OCI-M2 (cell line): ENCODE measurements around the gene TFB2M.
"Not testable (repeated sequence)": the region's sequence is repeated elsewhere in the genome, so short reads cannot be mapped to it uniquely, and the experiment has no call there.

Experiments
- DNase-seq: peaks from one replicate; lab custom pipeline; 2025; ENCODE audit not compliant: unreplicated experiment; lab: John Stamatoyannopoulos, UW

Gene TFB2M, protein sequence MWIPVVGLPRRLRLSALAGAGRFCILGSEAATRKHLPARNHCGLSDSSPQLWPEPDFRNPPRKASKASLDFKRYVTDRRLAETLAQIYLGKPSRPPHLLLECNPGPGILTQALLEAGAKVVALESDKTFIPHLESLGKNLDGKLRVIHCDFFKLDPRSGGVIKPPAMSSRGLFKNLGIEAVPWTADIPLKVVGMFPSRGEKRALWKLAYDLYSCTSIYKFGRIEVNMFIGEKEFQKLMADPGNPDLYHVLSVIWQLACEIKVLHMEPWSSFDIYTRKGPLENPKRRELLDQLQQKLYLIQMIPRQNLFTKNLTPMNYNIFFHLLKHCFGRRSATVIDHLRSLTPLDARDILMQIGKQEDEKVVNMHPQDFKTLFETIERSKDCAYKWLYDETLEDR

DNA sequence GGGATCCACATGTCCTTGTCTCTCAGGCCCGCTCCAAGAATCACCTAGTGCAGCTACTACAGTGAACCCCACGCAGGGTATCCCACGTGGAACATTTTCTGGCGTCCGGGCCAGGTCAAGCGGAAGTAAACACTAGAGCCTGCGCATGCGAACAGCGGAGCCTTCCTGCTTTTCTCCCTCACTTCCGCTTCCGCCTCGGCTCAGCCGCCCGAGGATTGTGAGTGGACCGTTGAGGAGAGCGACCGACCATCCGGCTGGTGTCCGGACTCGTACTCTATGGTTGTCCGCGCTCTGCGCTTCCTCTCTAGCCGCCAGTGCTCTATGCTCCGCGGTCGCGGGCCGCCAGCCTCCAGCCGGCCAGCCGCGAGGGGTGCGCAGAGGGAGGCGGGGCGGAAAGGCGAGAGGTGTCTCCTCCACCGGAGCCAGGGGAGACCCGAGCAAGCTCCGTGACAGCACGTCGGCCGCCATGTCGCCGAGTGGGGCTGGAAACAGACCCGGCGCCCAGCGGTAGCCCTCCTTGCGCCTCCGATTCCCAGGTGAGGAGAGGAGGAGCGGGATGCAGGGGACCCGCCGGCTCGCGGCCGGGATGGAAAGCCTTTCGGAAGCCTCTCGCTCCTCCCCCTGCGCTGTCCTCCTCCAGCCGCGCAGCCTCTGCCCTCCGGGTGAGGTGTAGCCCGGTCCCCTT is at the start of gene TFB2M, which contains the start of gene CNST:
Gene TFB2M, minus strand, starts transcription at position 134 of the 685 bp plus-strand sequence. Its CDS starts 123 bp downstream, at position 11.
Gene CNST, plus strand, starts transcription at position 329 of the 685 bp plus-strand sequence. CDS start 25,107 bp downstream, outside the sequence.
- peak; percentile 88 for DNase-seq

DNA sequence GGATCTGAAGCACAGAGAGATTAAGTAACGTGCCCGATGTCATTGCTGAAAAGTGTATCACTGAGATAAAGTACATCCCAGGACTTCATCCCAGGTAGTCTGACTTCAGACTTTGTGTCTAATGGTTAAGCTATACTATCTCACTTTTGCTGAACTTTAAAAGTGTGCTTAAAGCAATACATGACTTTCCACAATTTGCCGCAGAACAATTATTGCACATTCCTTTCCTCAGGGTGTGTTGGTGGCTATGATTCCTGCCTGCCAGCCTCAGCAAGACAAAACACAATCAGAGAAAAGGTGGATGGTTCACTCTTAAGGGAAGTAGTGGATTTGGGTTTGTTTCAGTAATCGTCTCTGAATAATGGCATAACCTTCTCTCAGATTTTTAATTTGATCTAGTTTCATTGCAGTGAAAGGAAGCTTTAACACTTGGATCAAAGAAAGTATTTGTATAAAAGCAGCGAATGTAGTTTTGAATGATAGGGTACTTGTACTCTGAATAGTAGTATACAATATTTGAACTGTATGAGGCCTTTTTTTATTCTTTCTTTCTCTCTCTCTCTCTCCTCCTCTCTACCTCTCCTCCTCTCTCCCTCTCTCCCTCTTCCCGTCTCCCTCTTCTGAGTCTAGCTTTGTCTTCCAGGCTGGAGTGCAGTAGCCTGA is 47.2 kb upstream of the TFB2M start:
- DNase-seq = no peak

DNA sequence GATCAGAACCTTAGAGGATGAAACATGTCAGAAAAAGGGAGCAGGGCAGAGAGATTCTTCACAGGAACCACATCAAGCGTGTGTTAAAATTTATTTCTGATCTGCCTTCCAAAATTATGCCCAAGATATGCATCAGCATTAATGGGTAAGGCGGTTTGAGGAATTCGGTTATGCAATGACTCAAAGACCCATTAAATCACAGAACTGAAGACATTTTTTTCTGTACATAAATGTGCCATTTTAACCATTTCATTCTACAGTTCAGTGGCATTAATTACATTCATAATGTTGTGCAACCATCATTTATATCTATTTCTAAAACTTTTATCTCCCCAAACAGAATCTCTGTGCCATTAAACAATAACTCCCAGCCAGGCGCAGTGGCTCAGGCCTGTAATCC is 43.6 kb upstream of the TFB2M start:
- no peak for DNase-seq

DNA sequence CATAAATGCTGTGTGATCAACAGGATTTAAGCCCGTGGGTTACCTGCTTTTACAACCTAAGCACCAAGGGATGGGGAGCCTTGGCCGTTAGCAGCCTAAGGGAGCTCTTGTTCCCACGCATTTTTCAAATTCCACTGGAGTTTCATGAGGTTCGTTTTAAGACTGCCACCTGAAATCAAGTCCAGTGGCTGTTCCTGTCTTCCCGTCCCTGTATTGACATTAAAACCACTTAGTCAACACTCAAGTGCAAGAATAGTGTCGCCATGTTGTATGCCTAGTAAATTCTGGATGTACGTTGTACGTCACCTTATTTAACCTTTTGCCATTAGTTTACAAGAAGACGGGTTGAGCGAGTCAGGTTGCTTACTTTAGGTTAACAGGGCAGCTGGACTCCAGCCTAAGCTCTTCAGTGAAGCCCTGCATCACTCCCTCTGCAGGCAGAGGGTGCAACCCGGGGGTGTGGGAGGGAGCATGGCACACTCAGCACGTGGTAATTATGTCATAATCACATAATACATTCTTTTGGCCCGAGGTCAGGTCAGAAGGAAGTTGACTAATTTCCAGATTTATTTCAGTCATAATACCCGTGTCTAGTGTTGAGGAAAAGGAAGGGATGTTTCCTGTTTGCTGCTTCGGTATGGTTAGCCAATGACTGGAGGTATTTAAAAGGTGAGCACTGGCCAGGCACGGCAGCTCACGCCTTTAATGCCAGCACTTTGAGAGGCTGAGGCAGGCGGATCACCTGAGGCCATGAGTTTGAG is 42.7 kb upstream of the TFB2M start:
- no peak for DNase-seq

DNA sequence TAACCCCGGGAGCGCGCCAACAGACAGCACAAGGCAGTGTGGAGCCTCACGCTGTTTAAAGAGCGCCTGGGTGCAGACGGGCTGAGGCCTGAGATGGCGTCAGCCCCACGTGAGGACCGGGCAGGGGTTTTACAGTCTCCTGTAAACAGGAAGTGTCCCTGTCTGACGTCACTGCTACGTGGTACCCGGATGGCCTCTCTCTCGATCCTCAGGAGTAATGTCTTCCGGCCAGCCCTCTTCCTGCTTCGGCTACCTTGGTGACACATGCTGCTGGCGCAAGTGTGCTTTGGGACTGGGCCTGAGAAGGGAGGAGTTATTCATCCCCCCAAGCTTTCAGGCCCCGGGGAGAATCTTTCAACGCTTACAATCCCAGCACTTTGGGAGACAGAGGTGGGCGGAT is 41.4 kb upstream of the TFB2M start:
- no peak for DNase-seq

DNA sequence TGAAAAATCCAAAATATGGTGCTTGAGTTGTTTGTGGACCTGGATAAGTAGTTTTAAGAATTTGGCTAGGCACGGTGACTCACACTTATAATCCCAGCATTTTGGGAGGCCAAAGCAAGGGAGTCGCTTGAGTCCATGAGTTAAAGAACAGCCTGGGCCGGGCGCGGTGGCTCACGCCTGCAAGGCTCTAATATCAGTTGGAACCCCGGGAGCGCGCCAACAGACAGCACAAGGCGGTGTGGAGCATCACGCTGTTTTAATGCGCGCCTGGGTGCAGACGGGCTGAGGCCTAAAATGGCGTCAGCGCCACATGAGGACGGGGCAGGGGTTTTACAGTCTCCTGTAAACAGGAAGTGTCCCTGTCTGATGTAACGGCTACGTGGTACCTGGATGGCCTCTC is 39.2 kb upstream of the TFB2M start:
- DNase-seq = not testable (repeated sequence)

DNA sequence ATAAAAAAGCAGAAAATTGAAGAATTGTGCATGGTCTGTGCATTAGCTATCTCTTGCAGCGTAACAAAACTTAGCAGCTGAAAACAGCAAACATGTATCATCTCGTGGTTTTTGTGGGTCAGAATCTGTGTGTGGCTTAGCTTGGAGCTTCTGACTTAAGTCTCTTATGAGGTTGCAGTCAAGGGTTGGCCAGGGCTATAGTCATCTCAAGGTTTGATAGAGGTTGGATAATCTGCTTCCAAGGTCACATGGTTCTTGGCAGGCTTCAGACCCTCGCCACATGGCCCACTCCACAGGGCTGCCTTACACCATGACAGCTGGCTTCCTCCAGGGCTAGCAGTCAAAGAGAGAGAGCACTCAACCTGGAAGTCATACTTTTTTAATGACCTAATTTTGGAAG is 36.1 kb upstream of the TFB2M start:
- no peak for DNase-seq

DNA sequence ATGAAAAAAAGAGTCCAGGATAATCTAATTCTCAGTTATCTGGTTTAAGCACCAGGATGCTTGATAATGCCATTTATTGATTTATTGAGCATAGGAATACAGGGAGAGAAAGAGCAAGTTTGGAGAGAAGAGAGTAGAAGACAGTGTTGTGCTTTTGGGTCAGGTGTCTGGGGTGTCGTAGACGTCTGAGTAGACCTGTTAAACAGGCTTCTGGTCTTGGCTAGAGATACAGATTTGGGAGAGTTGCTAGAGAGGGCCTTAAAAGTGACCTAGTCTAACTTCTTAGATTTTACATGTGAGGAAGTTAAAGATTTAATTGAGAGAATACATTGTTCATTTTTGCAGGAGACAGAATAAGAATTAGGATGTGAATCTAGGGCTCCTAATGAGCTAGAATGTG is 34.5 kb upstream of the TFB2M start:
- DNase-seq = no peak

DNA sequence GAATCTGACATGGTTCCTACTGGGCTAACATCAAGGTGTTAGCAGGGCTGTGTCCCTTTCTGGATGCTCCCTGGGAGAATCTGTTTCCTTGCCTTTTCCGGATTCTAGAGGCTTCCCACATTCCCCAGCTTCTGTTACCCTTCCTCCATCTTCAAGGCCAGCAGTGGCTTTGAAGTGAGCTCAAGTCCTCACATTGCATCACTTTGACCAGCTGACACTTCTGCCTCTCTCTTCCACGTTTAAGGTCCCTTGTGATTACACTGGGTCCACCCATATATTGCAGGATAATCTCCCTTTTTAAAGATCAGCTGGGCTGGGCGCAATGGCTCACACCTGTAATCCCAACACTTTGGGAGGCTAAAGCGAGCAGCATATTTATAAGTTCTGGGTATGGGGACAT is 33.3 kb upstream of the TFB2M start:
- no peak for DNase-seq

DNA sequence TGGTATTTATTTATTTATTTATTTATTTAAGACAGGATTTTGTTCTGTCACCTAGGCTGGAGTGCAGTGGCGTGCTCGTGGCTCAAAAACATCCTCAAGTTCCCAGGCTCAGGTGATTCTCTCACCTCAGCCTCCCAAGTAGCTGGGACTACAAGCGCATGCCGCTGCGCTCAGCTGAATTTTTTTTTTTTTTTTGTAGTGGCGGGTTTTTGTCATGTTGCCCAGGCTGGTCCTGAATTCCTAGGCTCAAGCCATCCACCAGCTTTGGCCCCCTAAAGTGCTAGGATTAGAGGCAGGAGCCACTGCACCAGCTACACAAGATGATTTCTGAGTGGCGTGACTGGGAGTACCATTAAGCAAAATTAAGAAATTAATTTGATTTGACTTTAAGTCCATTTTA is 31.9 kb upstream of the TFB2M start:
- DNase-seq = no peak

DNA sequence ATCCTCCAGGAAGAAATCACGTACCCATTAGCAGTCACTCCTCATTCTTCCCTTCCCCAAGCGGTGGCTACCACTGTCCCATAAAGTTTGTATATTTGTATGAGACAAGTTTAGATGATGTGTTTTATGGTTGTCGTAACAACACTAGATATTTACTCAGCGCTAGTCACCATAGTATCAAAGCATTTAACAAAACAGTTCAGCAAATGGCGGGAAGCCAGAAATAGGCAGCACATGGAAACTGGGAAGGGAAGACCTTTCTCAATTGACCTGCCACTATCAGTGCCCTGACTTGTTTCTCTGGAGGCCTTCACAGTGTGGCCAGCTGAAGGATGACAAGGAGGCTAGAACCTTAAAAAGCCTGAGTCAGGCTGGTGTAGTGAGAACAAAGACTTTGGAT is 31.3 kb upstream of the TFB2M start:
- DNase-seq = no peak

DNA sequence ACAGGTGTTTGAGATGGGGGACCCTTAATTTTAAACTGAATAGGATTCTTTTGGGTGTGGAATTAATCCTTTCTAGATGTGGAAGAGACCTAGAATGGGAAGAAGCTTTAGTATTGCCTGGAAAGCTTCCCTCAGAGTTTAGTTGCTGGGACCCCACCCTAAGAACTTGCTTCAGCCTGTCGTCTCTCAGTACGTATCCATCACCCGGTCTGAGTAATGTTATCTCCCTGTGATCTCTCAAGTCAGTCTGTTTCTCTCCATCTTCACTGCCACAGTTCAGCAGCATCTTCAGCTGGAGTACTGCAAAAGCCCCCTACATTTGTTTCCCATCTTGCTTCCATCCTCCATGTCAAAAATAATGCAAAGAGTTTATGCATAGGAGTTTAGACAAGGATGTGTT is 29.1 kb upstream of the TFB2M start:
- DNase-seq = no peak

DNA sequence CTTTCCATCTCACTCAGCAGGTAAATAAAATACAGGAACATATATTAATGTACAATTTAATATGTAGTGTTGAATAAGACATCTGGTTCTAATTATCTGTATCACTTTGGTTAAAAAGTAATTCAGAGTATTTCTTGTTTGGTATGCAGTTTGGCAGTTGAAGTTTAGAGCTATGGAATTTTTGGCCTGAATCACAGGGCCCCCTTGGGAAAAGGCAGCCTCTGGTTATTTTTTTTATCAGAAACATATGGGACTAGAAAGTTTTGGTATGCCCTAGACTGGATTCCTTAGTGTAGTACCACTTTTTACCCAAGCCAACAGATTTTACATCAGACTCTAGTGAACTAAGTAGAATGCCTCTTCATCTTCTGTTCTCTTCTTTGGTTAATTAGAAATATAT is 26.6 kb upstream of the TFB2M start:
- DNase-seq = no peak

DNA sequence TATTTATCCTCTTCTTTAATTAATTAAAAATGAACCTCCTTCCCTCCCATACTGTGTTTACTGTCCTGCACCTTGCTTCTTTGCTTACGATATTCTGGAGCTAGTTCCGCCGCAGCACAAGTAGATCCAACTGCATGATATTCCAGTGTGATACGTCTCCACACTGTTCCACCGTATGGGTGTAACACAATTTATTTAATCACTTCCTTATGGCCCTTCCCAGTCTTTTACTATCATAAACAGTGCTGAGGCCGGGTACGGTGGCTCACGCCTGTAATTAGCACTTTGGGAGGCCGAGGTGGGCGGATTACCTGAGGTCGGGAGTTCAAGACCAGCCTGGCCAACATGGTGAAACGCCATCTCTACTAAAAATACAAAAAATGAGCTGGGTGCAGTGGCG is 25.9 kb upstream of the TFB2M start:
- no peak for DNase-seq

DNA sequence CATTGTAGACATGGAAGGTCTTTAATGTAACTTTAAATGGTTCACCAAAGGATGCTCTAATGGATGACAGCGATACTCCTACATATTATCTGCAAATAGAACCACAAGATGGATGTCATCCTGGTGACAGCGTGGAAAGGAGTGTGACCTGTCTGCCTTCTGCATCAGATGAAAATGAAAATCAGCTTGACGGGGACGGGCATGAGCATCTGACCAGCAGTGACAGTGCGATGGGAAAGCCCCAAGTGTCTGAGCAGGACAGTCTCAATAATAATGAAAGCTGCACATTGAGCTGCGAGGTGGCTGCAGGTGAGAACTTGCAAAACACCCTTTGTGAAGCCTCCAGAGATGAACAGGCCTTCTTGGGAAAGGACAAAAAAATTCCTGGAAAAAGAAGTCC is 25.4 kb upstream of the TFB2M start:
- DNase-seq = no peak

DNA sequence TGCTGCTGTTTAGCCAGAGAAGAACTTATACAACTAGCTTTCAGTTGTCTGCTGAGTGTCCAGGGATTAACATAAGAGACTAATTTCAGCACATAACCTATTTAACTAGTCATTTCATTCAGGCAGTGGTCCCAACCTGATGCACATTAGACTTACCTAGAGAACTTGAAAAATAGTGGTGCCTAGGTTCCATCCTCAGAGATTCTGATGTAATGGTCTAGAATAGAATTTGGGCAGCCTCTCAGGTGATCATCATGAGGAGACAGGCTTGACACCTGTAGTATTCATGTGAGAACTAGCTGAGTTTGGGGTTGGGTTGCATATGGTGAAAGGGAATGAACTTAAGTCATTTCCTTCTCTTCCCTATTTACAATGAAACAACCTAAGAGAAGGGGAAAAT is 25.0 kb upstream of the TFB2M start:
- DNase-seq = no peak

DNA sequence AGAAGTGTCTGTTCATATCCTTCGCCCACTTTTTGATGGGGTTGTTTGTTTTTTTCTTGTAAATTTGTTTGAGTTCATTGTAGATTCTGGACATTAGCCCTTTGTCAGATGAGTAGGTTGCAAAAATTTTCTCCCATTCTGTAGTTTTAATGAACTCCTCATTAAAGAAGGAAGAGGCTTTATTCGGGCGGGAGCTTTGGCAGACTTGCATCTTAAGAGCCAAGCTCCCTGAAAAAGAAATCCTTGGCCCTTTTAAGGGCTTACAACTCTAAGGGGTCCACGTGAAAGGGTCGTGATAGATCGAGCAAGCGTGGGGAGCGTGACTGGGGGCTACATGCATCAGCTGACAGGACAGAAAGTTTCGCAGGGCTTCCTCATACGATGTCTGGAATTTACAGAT is 23.9 kb upstream of the TFB2M start:
- not testable (repeated sequence) for DNase-seq

DNA sequence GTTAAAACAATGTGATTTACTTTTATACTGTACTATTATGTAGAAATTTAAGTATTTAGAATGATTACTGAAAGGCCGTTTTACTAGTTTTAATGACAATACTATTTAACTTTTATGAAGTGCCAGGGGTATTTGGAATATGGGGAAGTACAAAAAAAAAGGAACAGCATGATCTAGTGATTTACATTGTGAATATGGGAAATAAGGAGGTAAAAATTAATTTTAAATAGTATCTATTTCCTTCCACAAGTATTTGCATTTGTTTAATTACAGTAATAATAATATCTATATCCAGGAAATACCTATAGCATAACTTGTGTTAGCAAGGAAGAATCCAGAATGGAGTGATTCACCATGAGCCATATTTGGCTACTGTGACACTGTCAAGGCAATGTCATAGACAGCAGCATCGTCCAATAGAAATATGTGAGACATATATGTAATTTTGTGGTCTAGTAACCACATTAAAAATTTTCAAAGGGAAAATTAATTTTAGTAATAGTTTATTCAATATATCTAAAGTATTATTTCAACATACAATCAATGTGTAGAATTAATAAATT is 22.2 kb upstream of the TFB2M start:
- DNase-seq = no peak

DNA sequence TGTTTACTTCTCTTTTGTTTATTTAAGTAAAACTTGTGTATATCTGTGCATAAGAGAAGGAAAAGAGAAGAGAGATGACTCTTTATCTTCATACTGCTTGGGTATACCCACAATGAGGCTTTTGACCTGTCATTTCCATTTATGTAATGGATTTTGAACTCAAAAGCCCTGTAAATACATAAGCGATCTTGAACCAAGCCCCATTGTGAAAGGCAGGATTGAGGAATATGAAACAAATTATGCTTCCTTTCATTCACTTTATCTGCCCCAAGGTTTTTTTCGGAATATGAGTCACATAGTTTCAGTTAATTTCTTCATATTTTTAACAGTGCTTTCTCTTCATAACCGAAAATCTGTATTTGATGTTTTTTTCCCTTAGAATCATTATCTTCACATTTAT is 21.5 kb upstream of the TFB2M start:
- no peak for DNase-seq

DNA sequence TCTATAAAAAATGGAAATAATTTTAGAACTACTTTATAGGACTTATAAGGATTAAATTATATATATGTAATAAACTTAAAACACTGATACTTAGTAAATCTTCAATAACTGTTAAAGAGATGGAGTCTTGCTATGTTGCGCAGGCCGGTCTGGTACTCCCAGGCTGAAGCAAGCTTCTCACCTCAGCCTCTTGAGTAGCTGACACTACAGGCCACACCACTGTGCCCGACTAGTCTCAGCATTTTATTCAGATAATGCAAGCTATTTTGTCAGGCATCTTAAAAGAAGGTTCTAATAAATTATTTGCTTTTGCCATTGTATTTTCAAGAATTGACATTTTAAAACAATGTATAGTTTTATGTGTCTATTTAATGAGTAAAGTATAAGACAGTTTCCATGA is 21.0 kb upstream of the TFB2M start:
- DNase-seq = no peak
